K562 (cell line): ENCODE results near the gene RMI1.

Experiments
- CTCF ChIP-seq, 3 experiments: IDR thresholded peaks in 2 of 3; conservative IDR thresholded peaks in 1 of 3; 2 replicates each; pipeline ENCODE4 v1.5.1; 2011 to 2012; ENCODE audit warnings: low read length in 3 of 3, mild to moderate bottlenecking in 3 of 3, control low read depth in 2 of 3, improper control_type of control experiment in 1 of 3, inconsistent platforms in 1 of 3, low read depth in 1 of 3, mixed read lengths in 1 of 3, moderate library complexity in 1 of 3; ENCODE audit not compliant: insufficient read depth in 2 of 3
- CTCFL ChIP-seq: IDR thresholded peaks from 2 replicates; pipeline ENCODE4 v1.6.1; 2011; ENCODE audit warnings: borderline replicate concordance, low read depth, mild to moderate bottlenecking, moderate library complexity, low read length; ENCODE audit not compliant: insufficient read depth, poor library complexity, severe bottlenecking
- EZH2 ChIP-seq: IDR thresholded peaks from 2 replicates; pipeline ENCODE4 v1.6.1; 2012; ENCODE audit warnings: low read depth, mild to moderate bottlenecking, inconsistent platforms, low read length, borderline replicate concordance
- MYNN ChIP-seq, 2 experiments: sonication (generic); formaldehyde crosslinking in 1 of 2; IDR thresholded peaks; 2 replicates each; pipeline versions ENCODE4 v1.5.0 to v1.6.1; 2016 to 2020; ENCODE audit warnings: antibody characterized with exemption in 1 of 2, missing genetic modification reagents in 1 of 2
- TEAD1 ChIP-seq, 2 experiments: fragments of 450-650 bp in 1 of 2; sonication (generic) in 1 of 2; formaldehyde crosslinking; IDR thresholded peaks; 2 replicates each; pipeline versions ENCODE4 v1.4.0 to v1.8.0; 2020 to 2022; ENCODE audit warnings: mild to moderate bottlenecking in 2 of 2, missing genetic modification reagents in 1 of 2
- UBTF ChIP-seq, 2 experiments: IDR thresholded peaks; 2 replicates each; pipeline ENCODE4 v1.6.1; 2012; ENCODE audit warnings: improper control_type of control experiment in 2 of 2, low read depth in 2 of 2, low read length in 2 of 2, borderline replicate concordance in 1 of 2
- ZNF699 ChIP-seq: fragments of 250-450 bp; sonication (Bioruptor Pico); IDR thresholded peaks from 2 replicates; pipeline ENCODE4 v1.8.0; 2021; ENCODE audit warnings: mild to moderate bottlenecking, moderate library complexity; ENCODE audit not compliant: insufficient replicate concordance

- no peak for TF ChIP-seq CTCF (IDR thresholded peaks at IDR 0.05 in 2 of 3, conservative IDR thresholded peaks at IDR 0.05 in 1 of 3; ENCODE audit: insufficient read depth in 2 of 3, low read depth in 1 of 3, low read length in 3 of 3)
- TF ChIP-seq CTCFL: no peak
- no peak for TF ChIP-seq UBTF (IDR thresholded peaks at IDR 0.05; ENCODE audit: borderline replicate concordance in 1 of 2, low read depth in 2 of 2, low read length in 2 of 2)
- TF ChIP-seq ZNF699: no peak
- no peak for TF ChIP-seq EZH2
- no peak for TF ChIP-seq MYNN (IDR thresholded peaks at IDR 0.05)
- no peak for TF ChIP-seq MYNN (CRISPR knock-in tag; IDR thresholded peaks at IDR 0.05)
- TF ChIP-seq TEAD1 (CRISPR knock-in tag; IDR thresholded peaks at IDR 0.05): no peak
Measured at GRCh38 chr9:83936523-83936922, 44.1 kb upstream of the RMI1 start.
